Activated CD4-positive, CD25-positive, alpha-beta regulatory T cell treated with anti-CD3 and anti-CD28 coated beads, Interleukin-2, amount 50 U/mL, for 72 hours (primary cell): Measurements from ENCODE around the gene IRF2BPL.

Source experiments
- DNase-seq: peaks from one replicate; pipeline ENCODE4 v3.0.0; 2021

Gene IRF2BPL

DNA sequence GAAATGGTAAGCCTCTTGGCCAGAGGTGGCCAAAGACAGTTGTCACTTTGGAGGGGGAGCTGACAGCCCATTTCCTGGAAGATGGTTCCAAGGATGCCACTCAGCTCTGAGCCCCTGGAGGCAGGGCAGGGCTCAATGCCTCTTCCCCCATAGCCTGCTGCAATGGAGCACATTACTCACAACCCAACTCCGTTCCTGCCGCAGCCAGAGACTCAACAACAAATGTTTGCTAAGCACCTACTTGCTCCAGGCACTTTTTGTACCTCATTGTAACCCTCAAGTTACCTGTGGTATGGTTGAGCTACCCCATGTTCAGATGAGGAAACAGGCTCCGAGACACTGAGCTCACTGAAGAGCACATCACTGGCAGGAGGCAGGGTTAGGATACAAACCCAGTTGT lies 19.5 kb downstream of the IRF2BPL start:
- DNase-seq, result no peak

DNA sequence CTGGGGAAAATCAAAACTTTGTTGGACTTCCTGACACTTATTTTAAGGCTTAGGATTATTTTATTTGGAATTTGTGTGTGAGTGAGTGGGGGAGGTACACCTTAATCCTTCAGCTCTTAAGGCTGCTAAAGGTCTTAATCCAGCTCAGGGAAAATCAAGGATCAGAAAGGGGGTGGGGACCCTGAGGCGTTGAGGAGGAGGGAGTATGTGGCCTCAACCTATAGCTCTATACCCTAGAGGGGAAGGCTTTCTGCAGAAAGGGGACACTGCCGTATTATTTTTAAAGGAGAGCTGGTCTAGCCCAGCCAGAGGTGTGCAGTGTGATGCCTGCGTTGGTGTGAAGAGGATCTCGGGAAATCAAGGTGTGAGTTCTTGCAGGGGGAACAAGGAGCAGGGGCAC lies 20.0 kb downstream of the IRF2BPL start:
- no peak for DNase-seq

DNA sequence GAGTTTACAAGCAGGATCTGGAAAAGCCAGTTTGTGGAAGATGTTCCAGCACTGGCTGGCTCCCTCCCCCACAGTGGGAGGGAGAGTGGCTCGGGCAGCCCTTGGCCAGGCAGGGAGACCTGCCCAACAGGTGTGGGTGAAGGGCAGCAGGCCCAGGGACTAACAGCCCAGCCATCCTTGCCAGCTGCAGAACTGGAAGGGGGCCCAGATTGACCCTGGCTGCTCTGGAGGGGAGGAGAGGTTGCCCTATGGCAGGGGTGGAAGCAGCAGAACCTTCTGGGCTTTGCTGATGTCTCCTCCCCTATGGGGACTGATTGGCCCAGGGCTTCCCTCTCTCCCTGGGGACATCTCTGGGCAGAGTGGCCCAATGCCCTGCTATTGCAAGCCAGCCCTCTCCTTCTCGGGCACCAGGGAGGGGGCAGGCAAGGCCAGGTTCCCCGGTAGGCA lies 20.5 kb downstream of the IRF2BPL start:
- DNase-seq, result no peak

DNA sequence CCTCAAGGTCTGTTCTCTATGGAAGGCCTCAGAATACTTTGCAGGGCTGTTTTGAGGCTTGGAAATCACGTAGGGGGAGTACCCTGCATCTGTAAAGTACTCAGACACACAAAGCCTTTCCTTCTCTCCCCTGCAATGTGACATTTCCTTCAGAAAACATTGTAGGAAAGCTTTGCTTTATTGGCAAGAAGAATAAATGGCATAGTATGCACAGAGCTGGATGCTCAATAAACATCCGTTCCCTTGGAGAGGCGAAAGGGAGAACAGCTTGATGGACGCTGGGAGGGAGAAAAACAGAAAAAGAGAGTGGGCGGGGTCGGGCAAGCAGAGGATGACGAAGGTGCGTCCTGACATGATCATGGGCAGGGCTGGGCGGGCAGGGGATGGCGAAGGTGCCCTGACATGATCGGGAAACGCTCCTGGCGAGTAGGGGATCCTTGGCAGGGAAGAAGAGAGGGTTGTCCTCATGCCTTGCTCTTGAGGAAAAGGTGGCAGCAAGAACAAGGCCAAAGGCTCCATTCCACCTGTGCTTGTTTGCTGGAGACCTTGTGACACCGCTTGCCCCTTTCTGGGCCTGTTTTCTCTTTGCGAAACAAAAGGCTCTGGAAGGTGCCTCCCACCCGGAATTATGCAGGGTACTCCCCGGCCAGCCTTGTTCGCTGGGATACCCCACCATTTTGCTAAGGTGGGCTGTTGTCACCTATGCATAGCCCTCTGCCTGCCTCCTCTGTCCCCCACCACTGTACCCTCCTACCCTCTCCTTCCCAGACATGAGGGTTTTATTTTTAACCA lies 21.1 kb downstream of the IRF2BPL start:
- no peak for DNase-seq

DNA sequence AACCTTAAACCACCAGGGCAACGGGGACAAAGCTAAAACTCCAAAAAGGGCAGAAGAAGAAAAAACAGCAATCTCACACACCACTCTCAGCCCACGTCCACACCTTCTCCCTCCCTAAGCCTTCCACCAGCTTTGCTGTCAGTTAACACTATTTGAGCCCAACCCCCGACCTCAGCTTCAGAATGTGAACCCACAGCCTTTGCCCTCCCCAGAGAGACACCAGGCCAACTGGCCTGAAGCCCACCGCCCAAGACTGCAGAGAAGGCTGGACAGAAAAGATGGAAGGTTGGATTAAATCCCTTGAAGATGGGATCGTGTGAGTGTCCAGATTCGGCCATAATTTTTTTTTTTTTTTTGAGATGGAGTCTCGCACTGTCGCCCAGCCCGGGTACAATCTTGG lies 22.4 kb downstream of the IRF2BPL start:
- DNase-seq, result no peak

DNA sequence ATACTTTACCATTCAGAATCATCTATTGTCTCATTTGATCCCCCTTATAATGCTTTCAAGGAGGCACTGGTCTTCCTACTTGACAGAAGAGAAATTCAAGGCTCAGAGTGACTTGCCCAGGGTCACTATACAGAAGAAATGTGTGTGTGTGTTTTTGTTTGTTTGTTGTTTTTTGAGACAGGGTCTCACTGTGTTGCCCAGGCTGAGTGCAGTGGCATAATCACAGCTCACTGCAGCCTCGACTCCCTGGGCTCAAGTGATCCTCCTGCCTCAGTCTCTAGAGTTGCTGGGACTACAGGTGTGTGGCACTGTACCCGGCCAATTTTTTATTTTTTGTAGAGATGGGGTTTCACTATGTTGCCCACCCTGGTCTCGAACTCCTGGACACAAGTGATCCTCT lies 22.9 kb downstream of the IRF2BPL start:
- DNase-seq, result no peak

DNA sequence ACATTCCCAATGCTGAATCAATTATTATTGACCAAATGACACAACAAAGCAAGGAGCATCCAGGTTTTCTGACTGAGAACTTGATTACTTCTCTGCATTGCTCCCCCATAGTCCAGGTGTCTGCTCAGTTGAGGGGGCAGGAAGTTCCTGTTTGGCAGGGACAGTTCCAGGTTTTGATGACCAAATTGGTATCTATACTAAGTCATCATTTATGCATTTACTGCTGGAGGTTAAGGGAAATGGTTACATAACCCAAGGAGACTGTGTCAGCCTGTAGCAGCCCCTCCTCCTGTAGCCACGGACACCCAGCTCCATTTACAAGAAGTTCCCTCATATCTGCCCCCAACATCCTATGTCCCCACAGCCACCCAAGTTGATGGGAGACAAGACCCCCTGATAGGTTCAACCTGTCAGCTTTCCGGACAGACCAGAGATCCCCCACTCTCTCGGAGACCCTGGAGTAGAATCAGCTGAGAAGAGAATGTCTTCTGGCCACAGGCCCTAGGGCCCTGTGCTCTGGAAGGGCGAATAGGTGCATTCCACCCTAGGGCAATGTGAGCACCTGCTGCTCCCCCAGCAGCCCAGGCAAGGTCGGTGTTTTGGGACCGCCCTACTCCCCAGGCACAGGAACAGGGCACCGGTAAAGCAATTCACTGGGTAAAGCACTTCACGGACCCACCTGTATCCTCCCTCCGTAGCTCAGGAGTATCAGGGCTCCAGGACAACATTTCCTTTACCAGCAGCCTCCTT lies 23.6 kb downstream of the IRF2BPL start:
- DNase-seq, result no peak

DNA sequence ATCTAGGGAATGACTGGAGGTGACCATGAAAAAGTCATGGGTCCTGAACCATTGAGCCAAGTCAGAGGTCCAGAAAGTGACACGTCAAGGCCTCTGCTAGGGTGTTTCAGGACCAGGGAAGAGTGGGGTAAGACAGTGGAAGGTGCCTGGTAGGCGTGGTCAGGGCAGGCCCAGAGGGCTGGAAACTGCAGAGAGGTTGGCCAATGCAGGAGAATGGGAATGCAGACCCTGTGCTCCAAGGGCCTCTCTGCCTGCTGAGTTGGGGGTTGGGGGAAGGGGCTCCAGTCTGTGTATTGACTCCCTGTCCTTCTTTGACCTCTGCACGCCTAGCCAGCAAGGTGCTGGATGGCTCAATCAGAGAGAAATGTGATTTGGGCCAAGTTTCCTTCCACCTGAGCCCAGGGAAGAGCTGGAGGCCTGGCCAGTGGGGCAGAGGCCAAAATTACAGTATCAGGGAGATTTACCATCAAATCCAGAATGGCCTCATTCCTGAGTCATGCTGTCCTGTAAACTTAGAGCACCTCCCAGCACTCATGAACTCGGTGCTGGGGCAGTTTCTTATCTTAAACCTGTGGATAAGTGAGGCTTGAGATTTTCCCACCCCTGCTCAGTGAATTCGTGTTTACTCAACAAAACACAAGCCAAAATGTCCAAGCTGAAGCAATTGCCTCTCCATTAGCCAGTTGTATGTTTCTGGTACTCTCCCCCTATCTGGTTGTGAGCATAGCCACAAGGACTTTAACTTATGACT lies 24.4 kb downstream of the IRF2BPL start:
- DNase-seq, result no peak

DNA sequence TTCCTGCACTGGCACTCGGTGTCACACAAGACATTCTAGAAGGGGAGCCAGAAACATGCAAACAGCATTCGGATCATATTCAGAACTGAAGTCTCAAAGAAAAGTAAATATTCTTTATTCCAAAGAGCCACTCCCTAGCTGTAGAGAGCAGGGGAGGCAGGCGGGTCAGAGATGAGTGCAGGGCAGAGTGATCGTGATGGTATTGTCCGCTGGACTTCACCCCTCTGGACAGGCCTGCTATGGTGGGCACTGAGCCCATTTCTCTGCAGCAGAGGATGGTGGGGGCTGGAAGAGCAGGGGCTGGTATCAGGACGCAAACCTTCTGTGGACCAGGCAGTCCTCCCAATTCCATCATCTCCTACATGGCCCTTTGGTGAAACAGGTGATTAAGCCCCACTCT lies 25.6 kb downstream of the IRF2BPL start:
- no peak for DNase-seq

DNA sequence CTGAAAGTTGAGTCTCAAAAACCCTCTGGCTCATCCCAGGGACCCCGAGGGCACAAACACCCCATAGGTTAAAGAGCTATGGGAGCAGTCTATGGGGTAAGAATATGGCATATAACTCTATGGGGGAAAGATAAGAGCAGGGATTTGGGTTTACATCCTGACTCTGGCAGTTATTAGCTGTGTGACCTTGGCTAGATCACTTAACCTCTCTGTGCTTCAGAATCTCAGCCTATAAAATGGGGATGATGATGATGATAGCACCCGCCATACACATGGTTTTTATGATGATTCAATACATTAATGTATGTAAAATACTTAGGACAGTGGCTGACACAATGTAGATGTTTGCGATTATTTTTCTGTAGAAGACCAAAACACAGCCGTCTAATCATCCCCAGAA lies 26.2 kb downstream of the IRF2BPL start:
- DNase-seq, result no peak

DNA sequence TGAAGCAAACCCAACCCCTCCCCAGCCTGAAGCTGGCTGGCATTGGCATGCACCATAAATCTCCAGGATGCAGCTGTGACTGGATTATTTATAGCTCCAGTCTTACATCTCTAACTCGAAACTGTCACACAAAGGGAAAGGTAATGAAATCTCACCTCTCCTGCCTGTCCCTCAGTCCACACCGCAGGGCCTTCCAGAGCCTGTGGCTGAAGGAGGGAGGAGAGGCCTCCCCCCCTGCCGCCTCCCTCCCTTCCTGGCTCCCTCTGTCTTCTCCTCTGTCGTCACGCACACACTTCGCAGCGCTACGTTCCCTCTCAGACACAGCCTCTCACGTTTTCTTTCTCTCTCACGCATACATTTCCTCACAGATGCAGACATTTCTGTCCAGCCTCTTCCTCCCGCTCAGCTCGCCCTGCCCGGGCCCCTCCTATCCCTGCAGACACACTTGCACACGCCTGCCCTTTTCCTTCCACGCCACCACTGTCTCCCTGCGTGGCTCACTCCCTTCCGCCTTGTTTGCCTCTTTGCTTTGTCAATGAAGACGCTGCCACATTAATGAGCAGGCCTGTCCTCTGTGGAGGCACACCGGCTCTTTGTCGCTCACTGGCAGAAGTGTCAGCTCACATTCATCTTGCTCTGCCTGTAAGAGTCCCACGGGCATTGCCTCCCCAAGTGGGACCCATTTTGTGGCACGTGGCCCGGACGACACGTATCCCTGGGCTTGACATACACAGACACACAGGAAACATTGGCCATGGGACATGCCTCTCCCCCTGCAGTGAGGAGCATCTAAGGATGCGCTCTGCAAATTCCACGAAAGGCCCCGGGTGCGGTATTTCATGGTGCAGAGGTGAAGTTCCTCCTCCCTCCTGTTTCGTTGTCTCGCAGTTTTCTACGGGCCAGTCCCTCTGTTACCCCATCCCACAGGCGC lies 27.9 kb downstream of the IRF2BPL start:
- DNase-seq, result no peak

DNA sequence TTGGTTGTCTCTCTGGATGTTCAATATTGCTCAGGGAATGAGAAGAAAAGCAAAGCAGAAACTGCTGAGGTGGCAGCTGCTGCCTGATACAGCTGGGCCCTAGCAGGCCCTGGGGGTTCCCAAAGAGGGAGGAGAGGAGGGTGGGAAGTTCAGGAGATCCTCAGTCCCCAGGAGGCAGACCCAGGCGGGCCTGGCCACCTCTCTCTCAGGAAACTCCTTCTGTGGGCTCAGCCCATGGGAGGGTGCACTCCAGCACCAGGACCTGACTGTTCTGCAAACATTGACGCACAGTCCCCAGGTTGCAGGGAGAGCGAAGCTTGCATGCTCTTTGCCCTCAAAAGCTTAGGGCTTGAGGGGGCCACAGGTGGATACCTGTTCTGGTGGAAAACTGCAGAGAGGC lies 29.6 kb downstream of the IRF2BPL start:
- no peak for DNase-seq

DNA sequence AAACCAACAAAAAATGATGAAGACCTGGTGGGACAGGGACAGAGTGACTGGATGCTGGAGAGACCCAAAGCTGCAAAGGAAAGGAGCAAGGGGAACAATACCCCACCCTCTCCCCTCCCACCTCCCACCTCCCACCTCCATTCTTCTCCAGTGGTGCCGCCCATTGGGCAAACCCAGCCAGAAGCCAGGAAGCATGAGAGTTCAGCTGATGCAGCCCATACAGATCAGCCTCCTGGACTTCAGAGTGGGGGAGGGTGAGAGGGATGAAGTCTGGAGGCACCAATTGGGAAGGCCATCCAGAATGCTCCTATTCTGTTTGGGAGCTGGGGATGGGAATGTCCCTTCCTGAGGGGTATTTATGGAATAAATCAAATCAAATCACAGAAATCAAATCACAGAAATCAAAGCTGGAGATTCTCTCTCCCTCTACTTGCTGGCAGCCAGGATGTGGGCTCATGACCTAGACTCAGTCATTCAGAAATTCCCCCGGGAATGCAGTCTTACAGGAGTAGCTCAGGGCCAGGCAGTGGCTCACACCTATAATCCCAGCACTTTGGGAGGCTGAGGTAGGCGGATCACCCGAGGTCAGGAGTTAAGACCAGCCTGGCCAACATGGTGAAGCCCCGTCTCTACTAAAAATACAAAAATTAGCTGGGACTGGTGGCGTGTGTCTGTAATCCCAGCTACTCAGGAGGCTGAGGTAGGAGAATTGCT lies 31.1 kb downstream of the IRF2BPL start:
- no peak for DNase-seq

DNA sequence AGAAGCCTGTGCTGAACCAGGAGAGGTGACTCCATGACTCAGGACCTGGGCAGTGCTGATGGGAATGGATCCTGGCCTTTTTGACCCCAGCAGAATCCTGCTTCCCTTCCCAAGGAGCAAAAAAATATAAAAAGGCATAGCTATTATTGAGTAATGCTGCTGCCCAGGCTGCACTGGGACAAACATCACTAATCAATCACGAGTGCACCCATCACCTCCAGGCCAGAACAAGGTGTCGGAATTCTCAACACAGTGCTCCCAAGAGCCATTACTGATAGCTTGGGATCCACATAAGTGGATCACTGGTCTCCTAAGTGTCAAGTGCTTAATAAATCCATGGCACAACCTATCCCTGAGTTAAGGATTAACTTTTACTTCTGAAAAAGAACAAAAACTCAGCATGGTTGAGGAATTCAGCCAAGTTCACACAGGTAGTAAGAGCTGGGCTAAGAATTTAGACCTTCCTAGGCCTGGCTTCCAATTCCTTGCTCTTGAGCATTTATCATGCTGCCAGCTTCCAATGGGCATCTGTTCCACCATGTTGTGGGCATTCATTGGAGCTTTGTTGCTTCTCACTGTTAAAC lies 31.9 kb downstream of the IRF2BPL start:
- no peak for DNase-seq

DNA sequence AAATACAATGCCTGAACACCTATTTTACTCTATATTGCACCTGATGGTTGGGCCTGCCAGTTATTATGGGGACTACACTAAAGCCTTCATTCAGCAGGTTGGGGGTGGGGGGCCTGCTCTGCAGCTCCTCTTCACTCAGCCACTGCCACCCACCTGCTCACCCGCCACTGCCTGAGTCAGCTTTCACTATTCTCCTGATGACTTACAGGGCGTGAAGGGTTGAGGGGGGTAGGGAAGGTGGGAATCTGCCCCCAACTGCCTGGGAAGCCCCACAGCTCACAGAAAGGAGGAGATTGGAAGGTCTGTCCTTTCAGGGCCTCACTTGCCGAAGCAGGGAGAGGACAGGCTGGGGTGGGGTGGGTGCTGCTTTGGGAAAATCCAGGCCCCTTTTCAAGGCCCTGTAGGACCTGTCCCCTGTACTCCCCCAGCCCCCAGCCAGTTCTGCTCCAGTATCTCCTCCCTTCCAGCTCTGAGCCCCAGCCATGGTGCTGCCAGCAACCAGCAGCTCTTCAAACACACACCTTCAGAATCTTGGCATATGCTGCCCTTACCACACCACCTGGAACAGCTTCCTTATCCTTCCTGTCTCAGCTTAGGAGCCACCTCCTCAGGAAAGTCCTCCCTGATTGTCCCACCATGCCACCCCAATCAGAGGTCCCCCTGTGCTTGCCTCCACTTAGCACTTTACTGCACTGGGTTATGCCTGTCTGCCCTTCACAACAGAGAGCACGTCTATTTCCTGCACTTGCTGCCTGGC lies 33.1 kb downstream of the IRF2BPL start:
- no peak for DNase-seq

DNA sequence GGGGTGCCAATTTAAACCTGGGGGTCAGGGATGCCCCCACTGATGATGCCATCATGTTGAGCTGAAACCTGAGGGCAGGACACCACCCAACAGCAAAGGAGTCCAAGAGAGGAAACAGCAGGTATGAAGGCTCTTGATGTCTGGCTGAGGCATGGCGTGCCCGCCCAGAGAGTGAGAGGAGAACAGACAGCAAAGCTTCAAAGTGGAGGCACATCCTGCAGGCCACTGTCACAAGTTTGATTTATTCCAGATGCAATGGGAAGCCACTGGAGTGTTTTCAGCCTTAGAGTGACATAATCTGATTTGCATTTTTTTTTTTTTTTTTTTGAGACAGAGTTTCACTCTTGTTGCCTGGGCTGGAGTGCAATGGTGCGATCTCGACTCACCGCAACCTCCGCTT lies 34.8 kb downstream of the IRF2BPL start:
- no peak for DNase-seq

DNA sequence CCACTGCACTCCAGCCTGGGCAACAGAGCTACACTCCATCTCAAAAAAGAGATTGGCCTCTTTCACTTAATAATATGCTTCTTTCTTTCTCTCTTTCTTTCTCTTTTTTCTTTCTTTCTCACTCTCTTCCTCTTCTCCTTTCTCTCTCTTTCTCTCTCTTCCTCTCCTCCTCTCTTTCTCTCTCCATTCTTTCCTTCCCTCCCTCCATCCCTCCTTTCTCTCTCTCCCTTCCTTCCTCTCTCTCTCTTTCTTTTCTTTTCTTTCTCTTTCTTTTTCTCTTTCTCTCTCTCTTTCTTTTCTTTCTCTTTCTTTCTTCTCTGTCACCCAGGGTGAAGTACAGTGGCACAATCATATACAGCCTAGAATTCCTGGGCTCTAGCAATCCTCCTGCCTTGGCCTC lies 38.4 kb downstream of the IRF2BPL start:
- DNase-seq, result no peak

DNA sequence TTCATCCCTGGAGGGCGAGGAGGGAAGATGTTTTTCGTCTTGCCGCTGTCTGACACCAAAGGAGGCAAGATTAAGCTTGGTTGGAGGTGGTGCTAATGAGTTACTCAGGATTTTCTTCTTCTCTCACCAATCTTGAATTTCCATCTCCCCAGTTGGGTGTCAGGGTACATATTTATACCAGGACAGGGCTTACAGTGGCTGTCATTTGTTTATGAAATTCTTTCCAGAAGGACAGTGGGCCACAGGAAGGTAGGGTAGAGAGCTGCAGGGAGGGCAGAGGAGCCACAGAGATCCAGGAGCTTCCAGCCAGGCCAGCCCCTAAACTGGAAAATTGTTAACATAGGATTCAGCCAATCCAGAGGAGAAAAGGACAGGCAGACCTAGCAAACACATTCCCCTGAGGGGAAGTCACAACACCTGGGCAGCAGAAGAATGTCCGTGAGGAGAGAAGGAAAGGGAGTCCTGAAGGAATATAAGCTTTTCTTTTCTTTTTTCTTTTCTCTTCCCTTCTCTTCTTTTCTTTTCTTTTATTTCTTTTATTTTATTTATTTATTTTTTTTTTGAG lies 40.5 kb downstream of the IRF2BPL start:
- DNase-seq, result no peak

DNA sequence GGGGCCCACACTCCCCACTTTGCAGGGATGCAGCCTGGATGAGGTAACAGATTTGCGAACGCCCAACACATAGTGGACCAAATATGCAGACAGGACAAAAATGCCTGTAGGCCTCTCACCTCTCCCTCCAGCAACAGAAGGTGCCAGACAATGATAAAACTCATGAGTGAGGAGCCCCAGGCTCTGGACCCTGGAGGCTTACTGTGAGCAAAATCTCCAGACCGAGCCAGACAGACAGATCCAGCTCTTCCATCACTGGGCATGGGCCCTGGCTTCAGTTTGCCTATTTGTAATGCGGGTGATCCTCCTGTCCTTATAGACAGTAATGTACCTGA lies 42.3 kb downstream of the IRF2BPL start:
- no peak for DNase-seq

DNA sequence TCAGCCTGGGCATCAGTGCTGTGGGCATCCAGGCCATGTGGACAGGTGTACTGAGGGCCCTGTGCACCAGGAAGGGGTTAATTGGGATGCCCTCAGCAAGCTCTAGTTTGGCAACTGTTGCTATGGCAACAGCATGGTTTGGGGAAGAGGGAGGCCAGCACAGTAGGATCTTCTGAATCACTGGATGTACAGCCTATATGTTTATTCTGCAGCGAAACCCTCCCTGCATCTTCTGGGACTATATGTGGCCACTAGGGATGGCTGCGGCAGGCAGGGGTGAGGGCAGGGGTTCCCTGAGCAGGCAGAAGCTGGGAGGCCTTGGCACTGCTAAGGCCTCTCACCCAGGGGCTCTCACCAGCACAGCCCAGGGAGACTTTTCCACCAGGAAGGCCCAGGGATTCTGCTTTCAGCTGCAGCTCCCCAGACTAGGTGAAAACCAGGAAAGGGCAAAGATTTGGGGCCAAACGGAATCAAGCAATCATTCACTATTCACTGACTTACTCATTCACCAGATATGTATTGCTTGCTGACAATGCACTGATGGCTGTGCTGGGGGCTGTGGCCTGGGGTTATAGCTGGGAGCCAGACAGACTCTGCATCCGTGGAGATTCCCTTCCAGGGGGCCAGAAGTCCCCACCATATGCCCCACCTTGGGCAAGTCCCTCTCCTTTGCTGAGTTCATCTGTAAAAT lies 42.8 kb downstream of the IRF2BPL start:
- no peak for DNase-seq
